NAMALWA (cell line): Measurements from ENCODE around the gene PLEKHM3.
"Not testable (repeated sequence)": the region's sequence is repeated elsewhere in the genome, so short reads cannot be mapped to it uniquely, and the experiment has no call there.

ENCODE experiments used
- DNase-seq: peaks from one replicate; pipeline ENCODE4 v3.0.0-alpha.2; 2015; ENCODE audit warnings: low spot score

The PLEKHM3 gene

GRCh38 chr2:208037564-208038487 lies 12.5 kb upstream of the PLEKHM3 start:
- no peak for DNase-seq

GRCh38 chr2:208036357-208036756 lies 11.0 kb upstream of the PLEKHM3 start:
- no peak for DNase-seq

GRCh38 chr2:208034503-208035140 lies 9.3 kb upstream of the PLEKHM3 start:
- DNase-seq: no peak

- DNase-seq: peak; percentile 42
These were observed 8.6 kb upstream of the PLEKHM3 start for GRCh38 chr2:208033701-208034502.

- no peak for DNase-seq
These were observed 6.3 kb upstream of the PLEKHM3 start for GRCh38 chr2:208031608-208032019.

- no peak for DNase-seq
These were observed 472 bp upstream of the PLEKHM3 start for GRCh38 chr2:208025814-208026184.

- no peak for DNase-seq
These were observed 1.2 kb downstream of the PLEKHM3 start for GRCh38 chr2:208024091-208024490.

- DNase-seq: no peak
These were observed 5.1 kb downstream of the PLEKHM3 start for GRCh38 chr2:208020253-208020652.

- DNase-seq: not testable (repeated sequence)
These were observed 7.1 kb downstream of the PLEKHM3 start for GRCh38 chr2:208018124-208018712.

- no peak for DNase-seq
These were observed 7.6 kb downstream of the PLEKHM3 start for GRCh38 chr2:208017721-208018120.

GRCh38 chr2:208015475-208015874 lies 9.9 kb downstream of the PLEKHM3 start:
- DNase-seq: no peak

GRCh38 chr2:208013285-208014178 lies 11.8 kb downstream of the PLEKHM3 start:
- no peak for DNase-seq

GRCh38 chr2:208012449-208012848 lies 12.9 kb downstream of the PLEKHM3 start:
- DNase-seq: no peak

GRCh38 chr2:208010506-208010905 lies 14.8 kb downstream of the PLEKHM3 start:
- DNase-seq: no peak

GRCh38 chr2:208006833-208007232 lies 18.5 kb downstream of the PLEKHM3 start:
- no peak for DNase-seq

GRCh38 chr2:208006337-208006736 lies 19.0 kb downstream of the PLEKHM3 start:
- DNase-seq: no peak

- no peak for DNase-seq
These were observed 23.4 kb downstream of the PLEKHM3 start for GRCh38 chr2:208001924-208002323.

- DNase-seq: no peak
These were observed 24.5 kb downstream of the PLEKHM3 start for GRCh38 chr2:208000701-208001395.

- no peak for DNase-seq
These were observed 28.5 kb downstream of the PLEKHM3 start for GRCh38 chr2:207996848-207997247.

- DNase-seq: no peak
These were observed 29.4 kb downstream of the PLEKHM3 start for GRCh38 chr2:207995887-207996286.
